Lower lobe of right lung (tissue), 2 donors: ENCODE measurements around the gene PRKCZ. TPM values are rescaled to one million over a fixed set of nuclear protein-coding genes. Genes with fewer than 3 reads are reported as not detected.
A peak's percentile ranks its signal among the peaks of the same experiment; 100 is the strongest.

Experiments used
- ATAC-seq, 2 donors: fragments of 200-7000 bp; cut with Tn5 transposase; one replicate each; pipeline ENCODE4 v1.9.1; 2020 to 2022; ENCODE audit warnings: mild to moderate bottlenecking in 2 of 2, moderate library complexity in 2 of 2
- DNase-seq: peaks from one replicate; pipeline ENCODE4 v3.0.0-alpha.2; 2020
- H3K27ac ChIP-seq: fragments of 200-600 bp; one replicate; pipeline ENCODE4 v1.8.0; 2022
- H3K27me3 ChIP-seq: fragments of 200-600 bp; one replicate; pipeline ENCODE4 v1.8.0; 2022; ENCODE audit warnings: low read depth
- H3K36me3 ChIP-seq: fragments of 200-600 bp; one replicate; pipeline ENCODE4 v1.8.0; 2022; ENCODE audit warnings: mild to moderate bottlenecking
- H3K4me1 ChIP-seq: fragments of 200-600 bp; one replicate; pipeline ENCODE4 v1.8.0; 2022
- H3K4me3 ChIP-seq: fragments of 200-600 bp; one replicate; pipeline ENCODE4 v1.8.0; 2022; ENCODE audit warnings: mild to moderate bottlenecking
- H3K9me3 ChIP-seq: fragments of 200-600 bp; one replicate; pipeline ENCODE4 v1.8.0; 2022
- CTCF ChIP-seq: fragments of 200-600 bp; IDR thresholded peaks from one replicate; pipeline ENCODE4 v1.8.0; 2022; ENCODE audit warnings: antibody characterized with exemption, mild to moderate bottlenecking
- intact Hi-C: fragments of 100-400 bp; cut with DNase I; formaldehyde crosslinking; loops from one replicate; pipeline ENCODE4 v1.11.0; 2022
- total RNA-seq: library from RNA; stranded (reverse); fragmentation: NEBNext Ultra II Directional; extraction: Animal tissue kit (Norgen Biotek cat#: 25700); gene quantifications from one replicate; pipeline ENCODE4 v1.2.1, GENCODE V29; 2021
- donor health status: DM: no; HTN: yes; CAD: no; lungs with severe emphysema.

Gene PRKCZ
- total RNA-seq, 1 donor from 2014 or later = 97.6 TPM

GRCh38 chr1:2124446-2125198 lies 74.4 kb downstream of the PRKCZ start:
- peak; percentile 34 for DNase-seq

DNA sequence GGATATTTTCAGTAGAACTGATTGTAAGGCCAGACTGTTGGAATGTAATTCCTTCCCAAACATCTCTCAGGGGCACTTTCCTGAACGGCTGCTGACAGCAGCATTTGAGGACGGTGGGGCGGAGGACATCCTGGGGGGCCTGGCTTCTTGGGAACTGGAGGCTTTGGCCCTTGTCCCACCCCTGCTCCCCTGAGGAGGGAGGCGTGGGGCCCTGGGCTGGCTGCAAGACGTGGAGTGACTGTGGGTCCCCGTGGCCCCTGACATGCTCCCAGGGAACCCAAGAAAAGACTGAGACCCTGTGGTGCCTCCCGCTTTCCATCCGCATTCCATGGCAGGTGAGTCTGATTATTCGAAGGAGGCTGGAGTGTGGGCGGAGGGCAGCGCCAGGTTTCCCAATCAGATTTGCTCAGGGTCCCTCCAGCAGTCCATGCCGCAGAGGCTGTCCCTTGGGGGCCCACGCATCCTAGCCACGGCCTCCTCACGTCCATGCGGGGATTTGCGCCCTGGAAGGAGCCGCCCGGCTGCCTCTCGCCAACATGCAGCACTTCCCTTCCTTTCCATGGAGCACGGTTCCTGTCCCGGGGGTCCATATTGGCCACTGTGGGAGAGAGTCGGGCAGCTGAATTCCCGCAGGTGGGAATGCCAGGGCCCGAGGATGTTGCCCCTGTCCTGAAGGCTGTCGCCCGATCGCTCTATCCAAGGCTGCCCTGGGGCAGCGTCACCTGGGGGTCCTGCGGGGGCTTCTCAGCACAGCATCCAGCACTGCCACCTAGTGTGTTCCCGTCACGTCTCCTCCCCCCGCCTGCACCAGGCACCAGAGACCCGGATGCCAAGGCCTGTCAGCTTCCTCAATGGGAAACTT lies 75.4 kb downstream of the PRKCZ start:
- ATAC-seq = no peak
- Histone ChIP-seq H3K27me3 (no peaks in the 10 kb centered on the region), H3K36me3 (no peaks in the 10 kb centered on the region), H3K9me3 (no peaks in the 10 kb centered on the region), H3K4me3 (no peak overlapping the region), H3K4me1 (peaks cover 20% of the 10 kb centered on the region), H3K27ac (no peak overlapping the region)
- no peak for TF ChIP-seq CTCF
- intact Hi-C loops = no loop called here
- peak; percentile 38 for DNase-seq

More at GRCh38 chr1:2124446-2125198, 74.4 kb downstream of the PRKCZ start:
- no peaks in the 10 kb centered on the region for H3K9me3 ChIP-seq
- H3K4me3 ChIP-seq = no peak overlapping the region
- TF ChIP-seq CTCF = no peak
- peaks cover 20% of the 10 kb centered on the region for H3K4me1 ChIP-seq
- no peaks in the 10 kb centered on the region for H3K36me3 ChIP-seq
- intact Hi-C loops = no loop called here
- H3K27ac ChIP-seq = no peak overlapping the region
- H3K27me3 ChIP-seq = no peaks in the 10 kb centered on the region
- no peak for ATAC-seq

DNA sequence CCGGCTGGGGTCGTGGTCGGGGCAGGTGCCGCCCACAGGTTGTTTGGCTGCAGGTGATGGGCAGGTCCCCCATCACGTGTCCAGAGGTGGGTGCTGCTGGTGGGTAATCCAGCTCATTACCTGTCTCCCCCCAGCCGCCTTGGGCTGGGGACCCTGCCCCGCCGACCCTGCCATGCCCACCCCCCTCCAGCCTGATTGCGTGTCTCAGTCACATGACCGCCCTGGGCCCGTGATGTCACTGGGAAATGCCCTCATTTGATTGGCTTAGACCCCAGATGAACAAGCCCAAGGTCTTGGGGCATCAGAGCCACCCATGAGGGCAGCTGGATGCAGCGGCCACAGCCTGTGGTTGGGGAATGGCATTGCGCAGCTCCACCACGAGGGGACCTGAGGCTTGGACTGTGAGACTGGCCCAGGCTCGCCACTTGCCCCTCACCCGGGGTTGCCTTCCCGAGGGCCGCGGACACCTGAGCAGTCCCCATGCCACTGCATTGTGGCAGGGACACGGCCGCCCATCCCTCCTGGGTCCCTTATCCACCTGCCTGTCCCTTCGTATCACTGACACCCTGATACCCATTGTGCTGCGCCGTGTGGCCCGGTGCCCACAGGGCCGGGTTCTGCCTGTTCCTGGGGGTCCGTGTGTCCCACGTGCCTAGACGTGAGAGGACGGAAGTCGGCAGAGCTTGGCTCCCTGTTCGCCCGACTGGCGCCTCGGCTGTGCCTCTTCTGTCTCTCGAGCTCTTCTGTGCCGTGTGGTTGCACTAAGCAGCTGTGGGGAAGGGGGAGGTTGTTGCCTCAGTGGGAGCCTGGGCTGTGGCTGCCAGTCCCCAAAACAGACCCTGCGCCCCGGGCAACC lies 76.3 kb downstream of the PRKCZ start:
- no peak for ATAC-seq
- peaks cover 23% of the 10 kb centered on the region for H3K4me1 ChIP-seq
- no peak overlapping the region for H3K4me3 ChIP-seq
- H3K27me3 ChIP-seq = no peaks in the 10 kb centered on the region
- TF ChIP-seq CTCF = no peak
- H3K36me3 ChIP-seq = no peaks in the 10 kb centered on the region
- H3K9me3 ChIP-seq = no peaks in the 10 kb centered on the region
- peak overlapping the region; percentile 85 for H3K27ac ChIP-seq
- intact Hi-C loops = no loop called here
- DNase-seq = peak; percentile 52

DNA sequence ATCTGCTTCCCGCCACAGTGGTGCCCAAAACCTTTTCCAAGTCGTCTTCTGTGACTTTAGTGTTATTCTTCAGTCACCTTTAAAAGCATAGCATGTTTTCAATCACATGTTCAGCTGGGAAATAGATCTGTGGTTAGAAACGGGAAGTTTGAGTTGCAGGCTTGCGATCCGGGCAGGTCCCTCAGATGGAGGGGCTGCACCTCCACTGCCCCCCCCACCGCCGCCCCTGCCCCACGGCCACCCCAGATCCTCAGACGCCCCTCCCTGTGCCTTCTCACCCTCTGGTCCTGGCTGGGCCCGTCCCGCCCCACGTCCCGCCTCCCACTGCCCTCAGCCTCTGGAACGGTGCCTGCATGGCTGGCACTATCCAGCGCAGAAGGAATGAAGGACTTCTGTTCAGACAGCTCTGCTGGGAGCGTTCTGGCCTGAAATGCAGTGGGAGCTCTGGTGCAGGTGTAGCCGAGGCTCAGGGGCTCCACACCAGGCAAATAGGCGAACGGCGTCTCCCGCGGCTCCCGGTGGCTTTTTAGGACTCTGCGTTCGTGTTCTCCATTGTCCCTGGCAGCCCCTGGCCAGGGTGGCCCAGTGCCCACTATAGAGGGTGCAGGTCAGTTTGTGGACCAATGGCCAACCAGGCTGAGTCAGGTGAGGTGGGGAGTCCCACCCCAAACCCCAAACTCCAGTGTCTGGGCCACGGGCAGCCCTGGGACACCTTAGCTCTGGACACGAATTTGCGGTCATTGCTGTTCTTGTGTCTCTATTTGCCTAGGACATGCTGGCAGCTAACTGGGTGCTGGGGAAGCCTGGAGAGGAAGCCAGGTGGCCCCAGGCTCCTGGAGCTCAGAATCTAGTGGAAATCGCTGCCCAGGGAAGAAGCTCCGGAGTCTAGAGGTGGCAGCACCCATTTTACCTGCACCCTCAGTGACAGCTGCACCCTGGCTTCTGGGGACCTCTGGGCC lies 77.3 kb downstream of the PRKCZ start:
- intact Hi-C loops = no loop called here
- H3K4me3 ChIP-seq = peak overlapping the region; percentile 19
- no peaks in the 10 kb centered on the region for H3K9me3 ChIP-seq
- no peak for TF ChIP-seq CTCF
- no peaks in the 10 kb centered on the region for H3K36me3 ChIP-seq
- DNase-seq (peak; percentile 74), ATAC-seq (peak; percentile 77)
- H3K27ac ChIP-seq = peak overlapping the region; percentile 85
- no peaks in the 10 kb centered on the region for H3K27me3 ChIP-seq
- H3K4me1 ChIP-seq = peaks cover 30% of the 10 kb centered on the region
